Activated CD8-positive, alpha-beta T cell treated with anti-CD3 and anti-CD28 coated beads for 36 hours (primary cell): ENCODE measurements around the gene TUBB8B. TPM values are rescaled to one million over a fixed set of nuclear protein-coding genes. Genes with fewer than 3 reads are reported as not detected.
"Not testable (repeated sequence)": the region's sequence is repeated elsewhere in the genome, so short reads cannot be mapped to it uniquely, and the experiment has no call there.

Experiments
- ATAC-seq: fragments of 200-7000 bp; cut with Tn5 transposase; one replicate; pipeline ENCODE4 v1.10.0; 2021; ENCODE audit warnings: mild to moderate bottlenecking, moderate library complexity
- CTCF ChIA-PET: fragments of 350-600 bp; sonication (Branson Sonifier 250); formaldehyde crosslinking; loops from one replicate; lab custom pipeline; 2021; ENCODE audit warnings: antibody characterized with exemption; lab: Charles Lee
- POLR2A ChIA-PET: fragments of 350-600 bp; sonication (Branson Sonifier 250); formaldehyde crosslinking; loops from one replicate; lab custom pipeline; 2021; ENCODE audit warnings: antibody characterized with exemption; lab: Charles Lee
- DNase-seq: peaks from one replicate; pipeline ENCODE4 v3.0.0-alpha.2; 2020
- H3K27ac Mint-ChIP-seq: one replicate; pipeline ENCODE4 v1.8.0; 2021; ENCODE audit warnings: mild to moderate bottlenecking, mixed read lengths
- H3K27me3 Mint-ChIP-seq: one replicate; pipeline ENCODE4 v1.8.0; 2021; ENCODE audit warnings: mixed read lengths
- H3K36me3 Mint-ChIP-seq: one replicate; pipeline ENCODE4 v1.8.0; 2021; ENCODE audit warnings: low read depth, mixed read lengths
- H3K4me1 Mint-ChIP-seq: one replicate; pipeline ENCODE4 v1.8.0; 2021; ENCODE audit warnings: low read depth, mixed read lengths
- H3K4me3 Mint-ChIP-seq: one replicate; pipeline ENCODE4 v1.8.0; 2021; ENCODE audit warnings: mild to moderate bottlenecking, moderate library complexity, mixed read lengths
- H3K9me3 Mint-ChIP-seq: one replicate; pipeline ENCODE4 v1.8.0; 2021; ENCODE audit warnings: mixed read lengths
- intact Hi-C: fragments of 100-400 bp; cut with micrococcal nuclease; formaldehyde crosslinking; loops from one replicate; pipeline ENCODE4 v1.10.0; 2022
- total RNA-seq, 2 experiments: library from RNA; stranded (reverse); gene quantifications; one replicate each; pipeline ENCODE4 v1.2.3, GENCODE V29; 2021
- TF ChIP-seq, protein P1 (sequence below): fragments of 200-600 bp; IDR thresholded peaks from one replicate; pipeline ENCODE4 v1.8.0; 2022; ENCODE audit warnings: antibody characterized with exemption, mild to moderate bottlenecking

The TUBB8B gene
- total RNA-seq, result not detected

GRCh38 chr18:49176-49665, at the start of gene TUBB8B:
Gene TUBB8B, minus strand, starts transcription at chr18:49615. Its CDS starts 58 bp downstream, at chr18:49557.
- CTCF ChIA-PET, H3K27ac Mint-ChIP-seq, DNase-seq, H3K36me3 Mint-ChIP-seq, H3K9me3 Mint-ChIP-seq, H3K4me1 Mint-ChIP-seq, POLR2A ChIA-PET, intact Hi-C loops, ATAC-seq, H3K4me3 Mint-ChIP-seq, H3K27me3 Mint-ChIP-seq: not testable (repeated sequence)

GRCh38 chr18:97252-97914, 48.0 kb upstream of the TUBB8B start:
- peak; percentile 58 for DNase-seq
- peak; percentile 77 for ATAC-seq
- H3K4me3 Mint-ChIP-seq, H3K27me3 Mint-ChIP-seq, H3K27ac Mint-ChIP-seq, POLR2A ChIA-PET, H3K9me3 Mint-ChIP-seq, H3K4me1 Mint-ChIP-seq, CTCF ChIA-PET, intact Hi-C loops, H3K36me3 Mint-ChIP-seq: not testable (repeated sequence)
- TF ChIP-seq, protein P1, sequence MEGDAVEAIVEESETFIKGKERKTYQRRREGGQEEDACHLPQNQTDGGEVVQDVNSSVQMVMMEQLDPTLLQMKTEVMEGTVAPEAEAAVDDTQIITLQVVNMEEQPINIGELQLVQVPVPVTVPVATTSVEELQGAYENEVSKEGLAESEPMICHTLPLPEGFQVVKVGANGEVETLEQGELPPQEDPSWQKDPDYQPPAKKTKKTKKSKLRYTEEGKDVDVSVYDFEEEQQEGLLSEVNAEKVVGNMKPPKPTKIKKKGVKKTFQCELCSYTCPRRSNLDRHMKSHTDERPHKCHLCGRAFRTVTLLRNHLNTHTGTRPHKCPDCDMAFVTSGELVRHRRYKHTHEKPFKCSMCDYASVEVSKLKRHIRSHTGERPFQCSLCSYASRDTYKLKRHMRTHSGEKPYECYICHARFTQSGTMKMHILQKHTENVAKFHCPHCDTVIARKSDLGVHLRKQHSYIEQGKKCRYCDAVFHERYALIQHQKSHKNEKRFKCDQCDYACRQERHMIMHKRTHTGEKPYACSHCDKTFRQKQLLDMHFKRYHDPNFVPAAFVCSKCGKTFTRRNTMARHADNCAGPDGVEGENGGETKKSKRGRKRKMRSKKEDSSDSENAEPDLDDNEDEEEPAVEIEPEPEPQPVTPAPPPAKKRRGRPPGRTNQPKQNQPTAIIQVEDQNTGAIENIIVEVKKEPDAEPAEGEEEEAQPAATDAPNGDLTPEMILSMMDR, result peak; percentile 44

DNA sequence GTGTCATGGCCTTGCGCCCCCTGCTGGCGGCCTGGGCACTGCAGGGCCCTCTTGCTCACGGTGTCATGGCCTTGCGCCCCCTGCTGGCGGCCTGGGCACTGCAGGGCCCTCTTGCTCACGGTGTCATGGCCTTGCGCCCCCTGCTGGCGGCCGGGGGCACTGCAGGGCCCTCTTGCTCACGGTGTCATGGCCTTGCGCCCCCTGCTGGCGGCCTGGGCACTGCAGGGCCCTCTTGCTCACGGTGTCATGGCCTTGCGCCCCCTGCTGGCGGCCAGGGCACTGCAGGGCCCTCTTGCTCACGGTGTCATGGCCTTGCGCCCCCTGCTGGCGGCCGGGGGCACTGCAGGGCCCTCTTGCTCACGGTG, 47.3 kb upstream of the TUBB8B start:
- H3K27me3 Mint-ChIP-seq, H3K4me3 Mint-ChIP-seq, CTCF ChIA-PET, H3K4me1 Mint-ChIP-seq, H3K27ac Mint-ChIP-seq, ATAC-seq, POLR2A ChIA-PET, H3K36me3 Mint-ChIP-seq, intact Hi-C loops, DNase-seq, H3K9me3 Mint-ChIP-seq: not testable (repeated sequence)
- TF ChIP-seq, protein P1, result peak; percentile 44

DNA sequence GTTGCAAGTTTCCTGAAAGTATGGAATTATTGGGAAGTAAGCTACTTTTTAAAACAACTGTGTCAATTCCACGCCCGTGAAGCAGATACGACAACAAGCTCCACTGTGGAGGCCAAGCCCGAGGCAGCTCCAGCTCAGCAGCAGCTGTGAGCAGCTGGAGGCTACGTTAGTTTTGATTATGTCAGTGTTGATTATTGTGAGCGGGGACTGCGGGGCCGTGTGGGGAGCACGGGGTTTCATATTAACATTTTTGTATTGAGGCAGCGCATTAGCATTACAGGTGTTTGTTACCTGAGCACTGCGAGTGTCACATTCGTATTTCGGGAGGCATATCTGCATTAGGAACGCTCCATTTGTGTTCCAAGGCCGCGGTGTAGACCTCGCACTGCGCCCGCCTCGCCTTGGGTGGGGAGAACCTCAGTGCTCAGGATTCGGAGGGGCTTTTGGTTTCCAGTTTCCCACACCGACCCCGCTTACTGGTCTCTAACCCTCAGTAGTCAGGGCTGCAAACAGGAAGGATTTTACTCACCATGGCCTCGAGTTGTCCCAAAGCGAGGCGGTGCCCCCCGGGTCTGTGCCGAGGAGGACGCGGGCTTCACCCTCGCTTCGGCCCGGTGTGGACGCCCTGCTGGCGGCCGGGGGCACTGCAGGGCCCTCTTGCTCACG, 46.8 kb upstream of the TUBB8B start:
- intact Hi-C loops, H3K27me3 Mint-ChIP-seq, POLR2A ChIA-PET, H3K36me3 Mint-ChIP-seq, CTCF ChIA-PET, H3K27ac Mint-ChIP-seq, H3K9me3 Mint-ChIP-seq, DNase-seq, H3K4me1 Mint-ChIP-seq, H3K4me3 Mint-ChIP-seq: not testable (repeated sequence)
- TF ChIP-seq, protein P1, result peak; percentile 2
- peak; percentile 65 for ATAC-seq

GRCh38 chr18:95580-95979, 46.2 kb upstream of the TUBB8B start:
- CTCF ChIA-PET, H3K27ac Mint-ChIP-seq: not testable (repeated sequence)

DNA sequence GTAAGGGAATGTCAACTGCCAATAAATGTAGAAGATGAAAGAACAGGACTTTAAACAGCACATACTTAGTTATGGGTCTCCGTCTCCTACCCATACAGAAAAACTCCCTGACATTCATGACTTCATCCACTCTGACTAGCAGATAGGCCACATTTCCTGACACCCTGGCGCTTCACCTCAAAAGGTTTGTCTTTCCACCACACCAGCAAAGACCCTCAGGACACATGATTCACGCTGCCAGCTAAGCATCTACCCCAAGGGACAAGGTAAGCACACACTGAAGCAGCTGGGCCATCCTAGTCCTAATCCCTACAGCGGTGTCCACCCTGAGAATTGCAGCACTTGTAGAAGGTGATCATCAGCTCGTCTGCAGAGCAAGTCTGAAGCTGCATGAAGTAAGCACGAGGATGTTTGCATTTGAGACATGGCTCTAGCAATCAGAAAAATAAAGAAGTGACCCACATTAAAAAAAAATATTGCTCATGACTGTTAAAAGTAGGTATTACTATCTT, 44.5 kb upstream of the TUBB8B start:
- H3K27me3 Mint-ChIP-seq, H3K4me1 Mint-ChIP-seq, ATAC-seq, H3K27ac Mint-ChIP-seq, H3K4me3 Mint-ChIP-seq, intact Hi-C loops, H3K9me3 Mint-ChIP-seq, POLR2A ChIA-PET, H3K36me3 Mint-ChIP-seq, DNase-seq: not testable (repeated sequence)
- CTCF ChIA-PET, result interaction anchor here (0.6 kb wide), 1 partner anchor 63 kb away, joined by 3 read pairs; no protein-coding TSS in a partner anchor

More at GRCh38 chr18:95580-95979, 46.2 kb upstream of the TUBB8B start:
- DNase-seq, intact Hi-C loops, H3K4me1 Mint-ChIP-seq, H3K27me3 Mint-ChIP-seq, H3K4me3 Mint-ChIP-seq, H3K9me3 Mint-ChIP-seq, POLR2A ChIA-PET, H3K36me3 Mint-ChIP-seq, ATAC-seq: not testable (repeated sequence)

DNA sequence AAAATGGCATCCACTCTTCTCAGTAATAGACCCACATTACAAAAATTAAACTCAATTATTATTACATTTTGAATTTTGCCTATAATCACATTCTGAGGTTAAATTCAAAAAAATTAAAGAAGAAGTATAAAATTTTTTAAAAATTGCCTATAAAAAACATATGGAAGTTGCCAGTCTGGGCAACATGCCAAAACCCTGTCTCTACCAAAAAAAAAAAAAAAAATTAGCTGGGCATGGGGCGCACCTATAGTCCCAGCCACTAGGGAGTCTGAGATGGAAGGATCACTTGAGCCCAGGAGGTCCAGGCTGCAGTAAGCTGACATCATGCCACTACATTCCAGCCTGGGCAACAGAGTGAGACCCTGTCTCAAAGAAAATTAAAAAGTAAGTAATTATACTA, 42.1 kb upstream of the TUBB8B start:
- H3K36me3 Mint-ChIP-seq, H3K27ac Mint-ChIP-seq, POLR2A ChIA-PET, H3K27me3 Mint-ChIP-seq, intact Hi-C loops, CTCF ChIA-PET, H3K4me1 Mint-ChIP-seq, ATAC-seq, H3K9me3 Mint-ChIP-seq, DNase-seq, H3K4me3 Mint-ChIP-seq: not testable (repeated sequence)

GRCh38 chr18:90396-91193, 41.2 kb upstream of the TUBB8B start:
- DNase-seq, POLR2A ChIA-PET, intact Hi-C loops, H3K27me3 Mint-ChIP-seq, H3K27ac Mint-ChIP-seq, H3K4me3 Mint-ChIP-seq, H3K4me1 Mint-ChIP-seq, ATAC-seq, H3K36me3 Mint-ChIP-seq, H3K9me3 Mint-ChIP-seq, CTCF ChIA-PET: not testable (repeated sequence)
